Neural cell (in vitro differentiated cells): ENCODE data around the gene C16orf54. TPM values are rescaled to one million over a fixed set of nuclear protein-coding genes. Genes with fewer than 3 reads are reported as not detected.

Experiments used
- H2AFZ ChIP-seq: fragments of 200-600, 300-800 bp; sonication (generic), shearing (Covaris generic); 2 replicates; pipeline ENCODE4 v1.6.0; 2014; ENCODE audit warnings: low read depth, mild to moderate bottlenecking, antibody characterized with exemption, low read length, moderate library complexity
- H3F3A ChIP-seq: fragments of 200-600 bp; shearing (Covaris generic); 2 replicates; pipeline ENCODE4 v1.6.1; 2016; ENCODE audit warnings: mild to moderate bottlenecking, moderate library complexity, mixed read lengths, antibody characterized with exemption, low read length; ENCODE audit not compliant: insufficient read depth, poor library complexity, severe bottlenecking
- H3K27ac ChIP-seq: fragments of 200-600, 300-800 bp; sonication (generic), shearing (Covaris generic); 2 replicates; pipeline ENCODE4 v1.5.1; 2014; ENCODE audit warnings: mild to moderate bottlenecking, low read length, moderate library complexity
- H3K27me3 ChIP-seq: fragments of 300-800, 200-600 bp; sonication (generic), shearing (Covaris generic); 2 replicates; pipeline ENCODE4 v1.6.0; 2014; ENCODE audit warnings: mild to moderate bottlenecking, low read depth, low read length, moderate library complexity; ENCODE audit not compliant: insufficient read depth
- H3K36me3 ChIP-seq: fragments of 300-800, 200-600 bp; sonication (generic), shearing (Covaris generic); 2 replicates; pipeline ENCODE4 v1.5.1; 2014; ENCODE audit warnings: mild to moderate bottlenecking, antibody characterized with exemption, low read length, moderate library complexity; ENCODE audit not compliant: insufficient read depth
- H3K4me2 ChIP-seq: fragments of 300-800, 200-600 bp; sonication (generic), shearing (Covaris generic); 2 replicates; pipeline ENCODE4 v1.6.0; 2014; ENCODE audit warnings: mild to moderate bottlenecking, low read length
- H3K4me3 ChIP-seq: fragments of 300-800, 200-600 bp; sonication (generic), shearing (Covaris generic); 2 replicates; pipeline ENCODE4 v1.5.1; 2014; ENCODE audit warnings: mild to moderate bottlenecking, low read length, moderate library complexity
- H3K79me2 ChIP-seq: fragments of 200-600 bp; shearing (Covaris generic); replicated peaks from 2 replicates; pipeline ENCODE4 v1.6.0; 2014; ENCODE audit warnings: mild to moderate bottlenecking, low read length, moderate library complexity; ENCODE audit not compliant: insufficient read depth
- H3K9ac ChIP-seq: fragments of 300-800, 200-600 bp; sonication (generic), shearing (Covaris generic); 2 replicates; pipeline ENCODE4 v1.6.1; 2016; ENCODE audit warnings: mild to moderate bottlenecking, low read length, mixed read lengths
- H3K9me2 ChIP-seq: fragments of 200-600 bp; shearing (Covaris generic); 2 replicates; pipeline ENCODE4 v1.6.1; 2016; ENCODE audit warnings: mild to moderate bottlenecking, low read length, mixed read lengths; ENCODE audit not compliant: insufficient read depth
- H3K9me3 ChIP-seq: fragments of 200-600, 300-800 bp; sonication (generic), shearing (Covaris generic); 2 replicates; pipeline ENCODE4 v1.6.1; 2016; ENCODE audit warnings: mild to moderate bottlenecking, mixed run types, low read length, moderate library complexity, mixed read lengths
- H4K20me1 ChIP-seq: fragments of 200-600 bp; shearing (Covaris generic); 2 replicates; pipeline ENCODE4 v1.6.1; 2016; ENCODE audit warnings: mild to moderate bottlenecking, mixed run types; ENCODE audit not compliant: insufficient read depth
- CTCF ChIP-seq: fragments of 450-650 bp; IDR thresholded peaks from 2 replicates; pipeline ENCODE4 v1.5.1; 2014; ENCODE audit warnings: antibody characterized with exemption, mild to moderate bottlenecking, moderate library complexity; ENCODE audit not compliant: poor library complexity, severe bottlenecking
- EP300 ChIP-seq: fragments of 450-650 bp; conservative IDR thresholded peaks from 2 replicates; pipeline ENCODE4 v1.6.1; 2014; ENCODE audit warnings: antibody characterized with exemption, mild to moderate bottlenecking, moderate library complexity; ENCODE audit not compliant: poor library complexity, severe bottlenecking
- EZH2 ChIP-seq: fragments of 200-600, 300-800 bp; shearing (Covaris generic), sonication (generic); IDR thresholded peaks from 2 replicates; pipeline ENCODE4 v1.6.1; 2014; ENCODE audit warnings: antibody characterized with exemption, low read length, borderline replicate concordance, mild to moderate bottlenecking; ENCODE audit not compliant: insufficient read depth, poor library complexity, severe bottlenecking
- MXI1 ChIP-seq: fragments of 450-650 bp; conservative IDR thresholded peaks from 2 replicates; pipeline ENCODE4 v1.6.1; 2014; ENCODE audit warnings: antibody characterized with exemption, mild to moderate bottlenecking; ENCODE audit not compliant: poor library complexity, severe bottlenecking
- POLR2AphosphoS5 ChIP-seq: IDR thresholded peaks from 2 replicates; pipeline ENCODE4 v1.6.1; 2012
- RAD21 ChIP-seq: fragments of 450-650 bp; conservative IDR thresholded peaks from 2 replicates; pipeline ENCODE4 v1.6.1; 2014; ENCODE audit warnings: antibody characterized with exemption, mild to moderate bottlenecking, moderate library complexity
- REST ChIP-seq: IDR thresholded peaks from 2 replicates; pipeline ENCODE4 v1.6.1; 2012; ENCODE audit warnings: borderline replicate concordance
- SMC3 ChIP-seq: fragments of 450-650 bp; conservative IDR thresholded peaks from 2 replicates; pipeline ENCODE4 v1.6.1; 2014; ENCODE audit warnings: antibody characterized with exemption, mild to moderate bottlenecking, moderate library complexity; ENCODE audit not compliant: poor library complexity
- TAF1 ChIP-seq: IDR thresholded peaks from 2 replicates; pipeline ENCODE4 v1.6.1; 2012; ENCODE audit warnings: low read depth
- polyA plus RNA-seq: library from polyadenylated mRNA; depleted of rRNA; stranded (reverse); fragments of >200 nt; gene quantifications from 2 replicates; pipeline ENCODE4 v1.2.3, GENCODE V29; 2014

The C16orf54 gene
- polyA plus RNA-seq, 1 donor from 2014 or later, result not detected

- H3K27me3 ChIP-seq, result no peaks in the 10 kb centered on the region
- H3K4me3 ChIP-seq, result no peak overlapping the region
- no peak for TF ChIP-seq RAD21
- no peak for TF ChIP-seq CTCF
- TF ChIP-seq TAF1, result no peak
- no peak for TF ChIP-seq EZH2
- TF ChIP-seq SMC3, result no peak
- TF ChIP-seq REST, result no peak
- no peak for TF ChIP-seq MXI1
- TF ChIP-seq POLR2AphosphoS5, result no peak
- TF ChIP-seq EP300, result no peak
- H3K79me2 ChIP-seq, result no peaks in the 10 kb centered on the region
- no peak overlapping the region for H2AFZ ChIP-seq
- H3K9ac ChIP-seq, result no peak overlapping the region
- H3K9me2 ChIP-seq, result no peaks in the 10 kb centered on the region
- H4K20me1 ChIP-seq, result no peaks in the 10 kb centered on the region
- no peaks in the 10 kb centered on the region for H3K36me3 ChIP-seq
- no peaks in the 10 kb centered on the region for H3F3A ChIP-seq
- H3K9me3 ChIP-seq, result no peaks in the 10 kb centered on the region
- no peak overlapping the region for H3K4me2 ChIP-seq
- no peak overlapping the region for H3K27ac ChIP-seq
Observed at GRCh38 chr16:29738514-29738913, 7.3 kb downstream of the C16orf54 start.

- Histone ChIP-seq H3K27me3 (no peaks in the 10 kb centered on the region), H3K27ac (no peak overlapping the region), H3K9me2 (no peaks in the 10 kb centered on the region), H3F3A (no peaks in the 10 kb centered on the region), H3K4me3 (no peak overlapping the region), H3K4me2 (no peak overlapping the region), H2AFZ (no peak overlapping the region), H3K9me3 (no peaks in the 10 kb centered on the region), H4K20me1 (no peaks in the 10 kb centered on the region), H3K79me2 (no peaks in the 10 kb centered on the region), H3K9ac (no peak overlapping the region), H3K36me3 (no peaks in the 10 kb centered on the region)
- TF ChIP-seq SMC3 (no peak), CTCF (no peak), TAF1 (no peak), MXI1 (no peak), POLR2AphosphoS5 (no peak), EZH2 (no peak), EP300 (no peak), REST (no peak), RAD21 (no peak)
Observed at GRCh38 chr16:29737713-29738112, 8.1 kb downstream of the C16orf54 start.
